NAMALWA (cell line): ENCODE results near the gene FADS6.

Experiments used
- DNase-seq: peaks from one replicate; pipeline ENCODE4 v3.0.0-alpha.2; 2015; ENCODE audit warnings: low spot score

Gene FADS6, protein sequence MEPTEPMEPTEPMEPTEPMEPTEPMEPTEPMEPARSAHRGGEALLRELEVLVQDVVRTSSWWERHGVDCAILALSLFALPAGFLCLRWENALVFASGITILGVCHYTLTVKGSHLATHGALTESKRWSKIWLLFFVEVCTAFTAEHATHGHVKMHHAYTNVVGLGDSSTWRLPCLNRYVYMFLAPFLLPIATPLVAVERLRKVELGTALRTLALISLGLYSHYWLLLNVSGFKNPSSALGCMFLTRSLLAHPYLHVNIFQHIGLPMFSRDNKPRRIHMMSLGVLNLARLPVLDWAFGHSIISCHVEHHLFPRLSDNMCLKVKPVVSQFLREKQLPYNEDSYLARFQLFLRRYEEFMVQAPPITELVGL

DNA sequence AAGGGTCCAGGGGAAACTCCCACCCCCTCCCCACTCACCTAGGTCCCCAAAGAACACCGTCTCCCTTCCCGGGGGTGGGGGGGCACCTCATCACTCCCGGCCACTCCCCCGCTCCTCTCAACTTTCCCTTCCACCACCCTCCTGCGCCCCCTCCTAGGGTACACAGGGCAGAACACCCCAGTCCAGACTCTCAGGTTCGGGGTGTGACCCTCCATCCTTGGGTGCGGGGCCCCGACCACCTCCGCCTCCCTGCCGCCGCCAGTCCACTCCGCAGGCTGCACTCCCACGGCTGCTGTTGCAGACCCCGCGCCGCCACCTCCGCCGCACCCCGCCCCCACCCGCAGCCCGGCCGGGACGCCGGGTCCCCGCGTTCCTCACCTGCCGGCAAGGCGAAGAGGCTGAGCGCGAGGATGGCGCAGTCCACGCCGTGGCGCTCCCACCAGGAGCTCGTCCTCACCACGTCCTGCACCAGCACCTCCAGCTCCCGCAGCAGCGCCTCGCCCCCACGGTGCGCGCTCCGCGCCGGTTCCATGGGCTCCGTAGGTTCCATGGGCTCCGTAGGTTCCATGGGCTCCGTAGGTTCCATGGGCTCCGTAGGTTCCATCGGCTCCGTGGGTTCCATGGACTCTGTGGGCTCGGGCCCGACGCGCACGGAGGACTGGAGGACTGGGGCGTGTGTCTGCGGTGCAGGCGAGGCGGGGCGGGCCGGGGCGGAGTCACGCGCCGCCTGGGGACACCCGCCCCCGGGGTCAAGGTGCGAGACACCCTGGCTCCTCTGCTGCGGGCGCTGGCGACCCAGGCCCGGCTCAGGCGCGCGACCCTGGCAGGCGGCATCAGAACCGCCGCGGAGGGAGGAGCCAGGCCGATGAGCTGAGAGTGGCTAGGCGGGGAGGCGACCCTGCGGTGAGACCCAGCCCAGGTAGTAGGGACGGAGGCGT, at the start of gene FADS6:
Gene FADS6, minus strand, starts transcription at position 660 of the 938 bp plus-strand sequence. Its CDS starts 38 bp downstream, at position 622.
- no peak for DNase-seq

DNA sequence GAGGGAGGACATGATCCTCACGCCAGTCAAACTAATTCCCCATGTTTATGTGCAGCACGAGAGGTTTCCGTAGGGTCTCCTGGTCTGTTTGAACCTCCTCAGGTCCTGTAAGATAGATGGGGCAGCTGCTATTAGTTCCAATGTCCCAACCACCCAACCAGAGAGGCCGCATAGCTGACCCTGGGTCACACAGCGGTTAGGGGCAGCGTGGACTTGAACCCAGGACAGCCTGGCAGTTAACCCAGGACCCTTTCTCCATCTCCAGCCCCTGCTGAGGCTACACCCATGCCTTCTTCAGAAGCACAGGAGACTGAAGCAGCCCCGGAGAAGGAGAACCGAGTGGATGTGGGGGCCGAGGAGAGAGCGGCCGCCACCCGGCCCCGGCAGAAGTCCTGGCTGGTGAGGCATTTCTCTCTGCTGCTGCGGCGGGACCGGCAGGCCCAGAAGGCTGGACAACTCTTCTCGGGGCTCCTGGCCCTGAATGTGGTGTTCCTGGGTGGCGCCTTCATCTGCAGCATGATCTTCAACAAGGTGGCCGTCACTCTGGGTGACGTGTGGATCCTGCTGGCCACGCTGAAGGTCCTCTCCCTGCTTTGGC, 47.8 kb upstream of the FADS6 start:
- no peak for DNase-seq

DNA sequence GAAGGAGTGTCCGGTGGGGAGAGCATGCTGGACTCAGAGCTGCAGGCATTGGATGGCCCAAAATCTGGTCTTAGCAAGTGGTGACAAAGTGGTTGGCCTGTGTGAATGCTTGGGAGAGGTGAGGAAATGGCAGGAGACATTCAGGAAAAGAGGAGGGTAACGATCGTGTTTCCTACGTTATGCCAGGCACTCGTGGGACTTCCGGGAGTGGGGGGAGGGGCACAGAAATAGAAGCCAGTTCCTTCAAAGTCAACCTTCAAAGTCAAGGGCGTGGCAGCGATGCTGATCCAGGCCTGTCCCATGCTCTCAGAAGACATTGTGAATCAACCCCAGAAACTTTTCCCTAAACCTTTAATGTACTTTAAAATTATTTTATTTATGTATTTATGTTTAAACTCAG, 46.1 kb upstream of the FADS6 start:
- DNase-seq: no peak

DNA sequence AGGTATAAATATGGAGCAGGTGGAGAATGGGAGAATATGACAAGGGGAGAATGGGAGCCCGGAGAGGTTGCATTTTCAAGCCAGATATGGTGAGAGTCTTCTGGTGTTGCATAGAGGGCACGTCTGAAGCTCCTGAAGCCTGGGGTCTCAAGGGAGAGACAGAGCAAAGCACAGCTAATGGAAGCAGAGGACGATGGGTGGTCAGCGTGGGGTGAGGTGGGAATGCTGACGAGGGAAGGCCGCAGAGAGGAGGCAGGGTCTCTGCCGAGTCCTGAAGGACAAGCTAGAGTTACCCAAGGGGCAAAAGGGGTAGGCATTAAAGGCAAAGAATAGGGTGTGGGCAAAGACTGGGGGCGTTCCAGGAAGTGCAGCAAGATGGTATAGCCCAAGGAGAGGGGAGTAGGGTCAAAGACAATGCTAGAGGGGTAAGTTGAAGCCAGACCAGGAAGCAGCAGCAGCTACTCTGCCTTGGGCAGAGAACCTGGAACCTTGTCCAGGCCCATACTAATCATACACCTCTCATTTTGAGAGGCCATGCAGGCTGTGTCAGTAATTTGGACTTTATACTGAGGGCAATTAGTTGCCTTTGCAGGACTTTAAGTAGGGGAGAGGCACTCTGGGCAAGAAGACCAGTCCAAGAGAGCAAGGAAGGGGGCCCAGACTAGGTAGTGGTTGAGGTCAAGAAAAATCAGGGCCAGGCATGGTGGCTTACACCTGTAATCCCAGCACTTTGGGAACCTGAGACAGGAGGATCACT, 44.9 kb upstream of the FADS6 start:
- DNase-seq: no peak

DNA sequence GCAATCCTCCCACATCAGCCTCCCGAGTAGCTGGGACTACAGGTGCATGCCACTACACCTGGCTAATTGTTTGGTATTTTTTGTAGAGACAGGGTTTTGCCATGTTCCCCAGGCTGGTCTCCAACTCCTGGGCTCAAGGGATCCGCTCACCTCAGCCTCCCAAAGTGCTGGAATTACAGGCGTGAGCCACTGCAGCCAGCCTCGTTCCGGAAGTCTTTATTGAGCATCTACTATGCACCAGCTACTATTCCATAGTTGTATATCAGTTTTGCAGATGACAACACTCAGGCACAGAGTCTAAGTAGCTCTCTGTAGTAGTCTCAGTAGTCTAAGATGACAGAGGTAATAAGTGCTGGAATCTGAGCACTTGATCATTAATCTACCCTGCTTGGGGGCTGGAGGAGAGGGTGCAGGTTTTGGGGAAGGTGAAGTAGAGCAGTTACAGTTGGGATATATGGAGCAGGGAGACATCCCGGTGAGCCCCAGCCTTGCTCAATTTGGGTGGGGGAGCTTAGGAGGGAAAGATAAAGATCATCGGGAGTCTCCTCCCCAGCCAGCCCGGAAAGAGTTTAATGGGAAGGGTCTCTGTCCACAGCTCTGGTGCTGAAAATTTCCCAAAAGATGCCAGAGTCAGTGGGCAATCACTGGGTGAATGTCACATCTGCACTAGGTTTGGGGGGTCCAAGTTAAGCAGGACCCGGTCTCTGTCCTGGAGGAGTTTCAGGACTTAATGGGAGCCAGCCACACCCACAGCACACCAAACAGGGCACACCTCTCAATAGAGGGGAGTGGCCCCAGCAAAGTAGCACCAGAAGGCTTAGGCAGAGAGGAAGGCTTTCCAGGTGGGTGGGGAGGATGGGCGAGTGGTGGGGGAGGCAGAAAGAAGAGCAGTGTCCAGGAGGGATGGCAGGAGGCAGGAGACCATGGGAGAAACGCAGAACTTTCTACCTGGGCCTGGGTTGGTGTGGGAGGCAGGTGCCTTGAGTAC, 43.9 kb upstream of the FADS6 start:
- no peak for DNase-seq

DNA sequence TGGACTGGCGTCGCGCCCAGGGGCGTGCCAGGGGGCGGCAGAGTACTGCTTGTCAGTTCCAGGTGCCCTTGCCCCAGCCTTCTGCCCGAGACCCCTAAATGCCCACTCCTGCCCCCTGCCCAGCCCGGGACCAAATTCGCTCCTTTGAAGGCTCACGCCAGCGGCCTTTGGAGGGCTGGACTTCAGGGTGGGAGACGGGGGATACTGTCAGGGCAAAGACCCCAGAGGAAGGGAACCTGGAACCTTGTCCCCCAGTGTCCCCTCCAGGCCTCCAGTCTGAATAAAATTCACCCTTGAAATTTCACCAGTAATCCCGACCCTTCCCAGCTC, 43.0 kb upstream of the FADS6 start:
- no peak for DNase-seq

DNA sequence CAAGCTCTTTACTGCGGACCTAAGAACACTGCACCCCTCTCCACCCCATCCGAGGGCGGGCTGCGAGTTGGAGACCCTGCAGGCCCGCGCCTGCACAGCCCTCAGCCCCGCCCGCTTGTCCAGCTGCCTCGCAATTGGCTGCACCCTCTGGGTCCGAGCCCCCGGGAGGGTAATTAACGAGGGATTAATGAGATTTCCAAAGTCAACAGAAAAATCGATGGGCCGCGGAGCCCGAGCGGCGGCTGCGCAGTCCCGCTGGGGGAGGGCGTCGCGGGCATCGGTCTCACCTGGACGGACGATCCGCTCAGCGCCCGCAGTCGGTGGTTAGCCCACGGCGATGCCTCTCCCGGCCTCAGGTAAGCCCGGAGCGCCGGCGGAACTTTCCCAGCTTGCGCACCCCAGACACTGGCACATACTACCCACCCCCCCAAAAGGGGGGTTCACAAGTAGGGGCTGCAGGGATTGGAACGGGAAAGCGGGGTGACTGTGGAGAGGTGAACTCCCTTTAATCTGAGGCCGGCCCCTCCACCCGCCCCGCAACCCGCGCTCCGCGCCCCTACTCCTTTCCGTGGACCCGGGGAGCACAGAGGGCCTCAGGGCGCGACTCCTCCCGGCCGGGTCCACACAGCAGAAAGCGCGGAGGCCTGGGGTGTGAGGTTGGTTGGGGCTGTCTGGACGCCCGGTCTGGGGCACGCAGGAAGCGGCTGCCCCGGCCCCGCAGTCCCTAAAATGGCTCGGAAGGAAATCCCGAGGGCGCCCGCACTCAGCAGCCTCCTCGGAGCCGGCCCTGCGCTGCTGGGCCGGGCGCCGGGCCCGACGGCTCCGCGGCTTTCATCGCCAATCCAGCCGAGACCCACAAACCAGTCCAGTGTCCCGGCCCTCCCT, 42.4 kb upstream of the FADS6 start, which contains the start of gene OTOP3:
Gene OTOP3, plus strand, starts transcription at position 314 of the 885 bp plus-strand sequence. Its CDS starts 24 bp downstream, at position 338.
- no peak for DNase-seq

DNA sequence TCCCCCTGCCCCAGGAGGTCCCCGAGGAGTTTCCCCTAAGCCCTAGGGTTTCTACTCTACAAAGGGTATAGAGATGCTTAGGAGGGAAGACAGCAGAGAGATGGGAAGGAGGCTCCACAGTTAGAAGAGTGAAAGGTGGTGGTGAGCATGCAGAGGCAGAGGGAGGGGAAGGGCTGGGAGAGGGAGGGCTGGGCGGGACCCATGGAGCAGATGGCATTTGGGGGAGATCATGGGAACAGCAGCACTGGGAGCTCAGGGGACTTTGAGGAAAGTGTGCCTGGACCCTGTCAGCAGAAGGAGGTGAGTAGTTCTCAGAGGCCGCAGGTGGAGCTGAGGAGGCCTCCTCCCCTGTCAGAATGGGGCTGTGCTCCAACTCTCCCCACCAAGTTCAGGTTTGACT, 41.6 kb upstream of the FADS6 start:
- no peak for DNase-seq

DNA sequence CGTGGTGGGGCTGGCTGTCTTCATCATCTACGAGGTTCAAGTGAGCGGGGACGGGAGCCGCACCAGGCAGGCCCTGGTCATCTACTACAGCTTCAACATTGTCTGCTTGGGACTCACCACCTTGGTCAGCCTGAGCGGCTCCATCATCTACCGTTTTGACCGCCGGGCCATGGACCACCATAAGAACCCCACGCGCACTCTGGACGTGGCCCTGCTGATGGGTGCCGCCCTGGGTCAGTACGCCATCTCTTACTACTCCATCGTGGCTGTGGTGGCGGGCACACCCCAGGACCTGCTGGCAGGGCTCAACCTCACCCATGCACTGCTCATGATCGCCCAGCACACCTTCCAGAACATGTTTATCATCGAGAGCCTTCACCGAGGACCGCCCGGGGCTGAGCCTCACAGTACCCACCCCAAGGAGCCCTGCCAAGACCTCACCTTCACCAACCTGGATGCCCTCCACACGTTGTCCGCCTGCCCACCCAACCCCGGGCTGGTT, 37.2 kb upstream of the FADS6 start:
- no peak for DNase-seq

DNA sequence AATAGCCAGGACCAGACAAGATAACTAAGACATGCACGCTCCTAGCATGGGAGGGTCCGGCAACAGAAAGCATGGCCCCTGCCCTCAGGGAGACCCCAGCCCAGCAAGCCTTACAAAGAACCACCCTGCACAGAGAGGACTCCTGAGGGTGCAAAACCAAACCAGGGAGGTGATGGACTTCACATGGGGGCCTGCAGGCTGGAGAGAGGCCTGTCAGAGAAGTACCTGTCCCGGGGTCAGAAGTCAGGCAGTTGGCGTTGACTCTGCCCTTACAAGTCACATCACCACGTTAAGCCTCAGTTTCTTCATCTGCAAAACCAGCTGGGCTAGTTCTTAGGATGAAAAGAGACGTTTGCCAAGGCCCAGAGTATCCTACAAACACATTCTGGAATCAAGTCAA, 35.4 kb upstream of the FADS6 start:
- DNase-seq: no peak

DNA sequence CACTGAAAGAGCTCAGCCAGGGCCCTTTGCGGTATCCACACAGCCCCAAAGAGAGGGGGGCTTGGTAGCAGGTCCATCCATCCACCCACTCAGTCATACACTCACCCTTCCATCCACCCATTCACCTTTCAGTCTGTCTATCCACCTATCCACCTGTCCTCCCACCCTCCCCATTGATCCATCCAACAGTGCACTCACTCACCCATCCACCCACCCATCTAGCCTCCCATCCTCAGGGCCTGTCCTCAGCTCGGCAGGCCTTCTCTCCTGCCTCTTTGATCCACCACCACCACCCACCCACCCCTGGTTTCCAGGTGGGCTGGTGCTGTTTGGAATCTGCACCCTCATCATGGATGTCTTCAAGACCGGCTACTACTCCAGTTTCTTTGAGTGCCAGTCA, 31.8 kb upstream of the FADS6 start:
- no peak for DNase-seq

DNA sequence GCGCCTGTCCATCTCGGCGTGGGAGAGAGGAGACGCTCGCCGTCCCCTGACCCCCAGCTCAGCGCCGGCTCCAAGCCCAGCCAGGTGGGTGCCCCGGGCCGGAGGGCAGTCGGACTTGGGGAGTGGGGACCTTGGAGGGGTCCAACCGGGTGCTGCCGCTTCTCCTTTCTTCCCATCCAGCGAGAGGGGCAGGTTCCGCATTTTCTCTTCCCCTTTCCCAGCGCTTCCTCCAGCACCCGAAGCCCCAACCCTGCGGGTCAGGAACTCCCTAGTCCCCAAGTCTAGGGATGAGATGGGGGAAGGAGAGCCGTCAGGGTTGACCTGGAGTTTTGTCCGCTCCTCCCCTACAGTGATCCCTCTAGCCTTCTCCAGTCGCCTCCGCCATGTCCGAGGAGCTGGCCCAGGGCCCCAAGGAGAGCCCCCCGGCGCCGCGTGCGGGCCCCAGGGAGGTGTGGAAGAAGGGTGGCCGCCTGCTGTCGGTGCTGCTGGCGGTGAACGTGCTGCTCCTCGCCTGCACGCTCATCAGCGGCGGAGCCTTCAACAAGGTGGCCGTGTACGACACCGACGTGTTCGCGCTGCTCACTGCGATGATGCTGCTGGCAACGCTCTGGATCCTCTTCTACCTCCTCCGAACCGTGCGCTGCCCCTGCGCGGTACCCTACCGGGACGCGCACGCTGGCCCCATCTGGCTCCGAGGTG, 31.0 kb upstream of the FADS6 start, which contains the start of gene OTOP2:
Gene OTOP2, plus strand, starts transcription at position 24 of the 699 bp plus-strand sequence. Its CDS starts 360 bp downstream, at position 384.
- no peak for DNase-seq

DNA sequence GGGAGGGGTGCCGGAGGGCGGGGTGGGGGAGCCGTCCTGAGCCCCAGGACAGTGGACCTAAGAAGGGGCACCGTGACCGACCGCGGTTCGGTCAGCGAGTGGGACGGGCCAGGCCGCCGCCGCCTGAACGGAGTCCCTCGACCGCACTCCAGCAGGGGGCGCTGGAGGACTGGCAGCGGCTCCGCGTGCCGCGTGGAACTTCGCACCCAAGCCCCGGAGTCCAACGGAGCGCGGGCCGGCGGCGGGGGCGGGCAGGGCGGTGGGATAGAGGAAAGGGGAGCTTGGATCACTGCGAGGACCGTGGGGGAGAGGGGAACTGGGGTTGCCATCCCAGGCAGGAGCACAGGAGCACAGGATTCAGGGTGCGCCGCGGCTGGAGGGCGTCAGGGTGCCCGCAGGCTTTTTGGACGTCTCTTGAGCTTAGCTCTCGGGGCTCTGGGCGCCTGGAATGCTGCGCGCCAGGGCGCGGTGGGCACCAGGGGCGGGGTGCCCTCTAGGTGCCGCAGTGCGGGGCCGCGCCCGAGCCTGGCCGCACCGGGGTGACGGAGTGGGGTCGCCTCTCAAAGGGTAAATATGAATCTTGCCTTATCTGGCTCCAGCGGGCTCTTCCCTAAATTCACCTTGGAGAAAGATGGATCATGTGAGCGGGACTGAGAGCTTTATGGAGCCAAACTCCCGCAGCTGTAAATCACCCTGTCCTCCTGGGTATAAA, 30.3 kb upstream of the FADS6 start:
- DNase-seq: peak; percentile 51

DNA sequence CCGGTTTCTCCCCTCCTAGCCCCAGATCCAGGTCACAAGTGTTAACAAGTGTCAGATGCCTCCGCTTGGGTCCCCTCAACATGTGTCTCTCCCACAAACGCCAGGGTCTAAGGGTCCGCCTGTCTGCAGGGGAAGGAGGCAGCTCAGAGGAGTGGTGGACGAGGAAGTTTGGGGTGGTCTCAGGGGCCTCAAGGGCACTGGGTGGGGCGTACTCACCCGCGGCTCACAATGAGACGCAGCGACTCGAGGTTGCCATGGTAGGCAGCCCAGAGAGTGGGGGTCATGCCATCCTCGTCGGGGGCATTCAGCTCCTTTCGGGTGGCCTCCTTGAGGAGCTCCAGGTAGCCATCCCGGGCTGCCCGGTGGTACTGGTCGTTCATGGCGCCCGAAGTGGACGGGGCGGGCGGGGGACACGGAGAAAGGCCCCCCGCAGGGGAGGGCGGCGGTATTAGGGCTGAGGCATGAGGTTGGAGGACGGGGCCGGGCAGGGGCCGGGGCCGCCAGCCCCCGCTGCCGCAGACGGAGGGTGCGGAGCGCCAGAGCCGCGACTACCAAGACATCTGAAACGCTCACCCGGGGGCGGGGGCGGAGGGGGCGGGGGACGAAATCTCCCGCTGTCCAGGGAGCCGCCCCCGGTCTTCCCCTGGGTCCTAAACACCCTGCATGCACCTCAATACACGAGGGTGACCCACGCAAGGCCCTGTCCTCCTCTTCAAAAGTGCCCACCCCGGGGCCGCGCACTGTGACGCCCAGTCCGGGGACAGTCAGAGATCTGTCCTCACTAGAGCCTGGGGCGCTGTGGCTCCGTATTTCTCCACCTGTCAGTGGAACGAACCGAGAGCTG, 29.5 kb upstream of the FADS6 start, which contains the start of gene USH1G:
Gene USH1G, minus strand, starts transcription at position 562 of the 844 bp plus-strand sequence. Its CDS starts 182 bp downstream, at position 380.
- DNase-seq: no peak

DNA sequence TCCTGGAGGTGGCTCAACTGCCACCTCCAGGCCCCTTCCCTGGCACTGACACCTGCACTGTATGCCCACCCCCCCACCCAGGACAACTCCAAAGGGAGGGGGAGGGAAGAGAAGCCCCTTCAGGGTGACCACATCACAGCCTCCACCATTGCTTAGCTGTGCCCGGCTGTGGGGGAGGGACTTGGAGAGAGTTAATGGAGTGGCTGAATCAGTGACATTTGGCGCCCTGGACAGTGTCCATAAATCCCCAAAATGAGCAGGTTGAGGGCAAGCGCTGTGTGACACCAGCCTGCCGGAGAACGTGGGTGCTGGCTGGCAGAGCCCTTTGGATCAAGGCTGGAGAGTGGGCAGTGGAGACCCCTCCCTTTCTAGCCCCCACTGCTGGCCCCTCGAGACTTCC, 28.7 kb upstream of the FADS6 start:
- DNase-seq: no peak

DNA sequence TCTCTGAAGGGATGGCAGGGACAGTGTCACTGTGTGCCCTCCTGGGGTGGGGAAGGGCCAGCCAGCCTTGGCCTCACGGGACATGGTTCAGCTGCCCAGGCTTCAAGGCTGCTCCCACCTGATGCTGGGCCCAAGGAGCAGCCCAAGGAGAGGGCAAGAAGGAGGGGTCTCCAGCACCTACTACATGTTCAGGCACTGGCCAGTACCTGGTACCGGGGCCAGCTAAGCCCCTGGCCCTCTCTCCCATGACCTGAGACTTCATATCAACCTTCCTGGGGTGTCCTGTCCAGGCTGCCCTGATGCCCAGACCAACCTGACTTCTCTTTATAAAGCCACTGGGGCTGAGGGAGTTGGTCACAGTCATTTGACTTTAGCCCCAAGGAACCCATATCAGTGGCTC, 28.3 kb upstream of the FADS6 start:
- no peak for DNase-seq
